Cardiac muscle cell (in vitro differentiated cells and primary cell): Measurements from ENCODE around the gene LAMA3. TPM values are rescaled to one million over a fixed set of nuclear protein-coding genes. Genes with fewer than 3 reads are reported as not detected.

Experiments
- DNase-seq, 2 donors: peaks; one replicate each; pipeline versions ENCODE4 v3.0.0 to v3.0.0-alpha.2; 2010 to 2017; ENCODE audit warnings: low read depth in 1 of 2, low spot score in 1 of 2
- H3K27ac ChIP-seq: fragments of 200-600 bp; sonication (generic); 2 replicates; pipeline ENCODE4 v1.5.1; 2016
- H3K27me3 ChIP-seq: fragments of 200-600 bp; sonication (generic); 2 replicates; pipeline ENCODE4 v1.6.0; 2016; ENCODE audit warnings: control low read depth
- H3K36me3 ChIP-seq: fragments of 200-600 bp; sonication (generic); 2 replicates; pipeline ENCODE4 v1.5.1; 2016; ENCODE audit warnings: control low read depth
- H3K4me1 ChIP-seq: fragments of 200-600 bp; sonication (generic); 2 replicates; pipeline ENCODE4 v1.8.1; 2017; ENCODE audit warnings: low read depth, mild to moderate bottlenecking, mixed run types
- H3K4me3 ChIP-seq: fragments of 200-600 bp; sonication (generic); 2 replicates; pipeline ENCODE4 v1.5.1; 2016; ENCODE audit warnings: mild to moderate bottlenecking
- H3K9me3 ChIP-seq: fragments of 200-600 bp; sonication (generic); 2 replicates; pipeline ENCODE4 v1.5.1; 2017; ENCODE audit warnings: low read depth, mild to moderate bottlenecking, control low read depth
- polyA plus RNA-seq: library from polyadenylated mRNA; unstranded; fragments of >200 nt; fragmentation: Nextera tagmentation; extraction: Ambion mirVana; gene quantifications from 2 replicates; pipeline ENCODE4 v1.2.1, GENCODE V29; 2016
- total RNA-seq: library from RNA; depleted of rRNA; stranded (reverse); fragments of >200 nt; gene quantifications from 2 replicates; pipeline ENCODE4 v1.2.3, GENCODE V29; 2016
- TF ChIP-seq, protein P1 (sequence below): IDR thresholded peaks from 2 replicates; pipeline ENCODE4 v1.5.1; 2012; ENCODE audit warnings: low read depth, mild to moderate bottlenecking, low read length

LAMA3 gene
- total and polyA plus RNA-seq, 2 experiments from 2014 or later: 0.18 TPM; not detected in 1

- H3K9me3 ChIP-seq: no peaks in the 10 kb centered on the region
- H3K36me3 ChIP-seq: no peaks in the 10 kb centered on the region
- TF ChIP-seq, protein P1, sequence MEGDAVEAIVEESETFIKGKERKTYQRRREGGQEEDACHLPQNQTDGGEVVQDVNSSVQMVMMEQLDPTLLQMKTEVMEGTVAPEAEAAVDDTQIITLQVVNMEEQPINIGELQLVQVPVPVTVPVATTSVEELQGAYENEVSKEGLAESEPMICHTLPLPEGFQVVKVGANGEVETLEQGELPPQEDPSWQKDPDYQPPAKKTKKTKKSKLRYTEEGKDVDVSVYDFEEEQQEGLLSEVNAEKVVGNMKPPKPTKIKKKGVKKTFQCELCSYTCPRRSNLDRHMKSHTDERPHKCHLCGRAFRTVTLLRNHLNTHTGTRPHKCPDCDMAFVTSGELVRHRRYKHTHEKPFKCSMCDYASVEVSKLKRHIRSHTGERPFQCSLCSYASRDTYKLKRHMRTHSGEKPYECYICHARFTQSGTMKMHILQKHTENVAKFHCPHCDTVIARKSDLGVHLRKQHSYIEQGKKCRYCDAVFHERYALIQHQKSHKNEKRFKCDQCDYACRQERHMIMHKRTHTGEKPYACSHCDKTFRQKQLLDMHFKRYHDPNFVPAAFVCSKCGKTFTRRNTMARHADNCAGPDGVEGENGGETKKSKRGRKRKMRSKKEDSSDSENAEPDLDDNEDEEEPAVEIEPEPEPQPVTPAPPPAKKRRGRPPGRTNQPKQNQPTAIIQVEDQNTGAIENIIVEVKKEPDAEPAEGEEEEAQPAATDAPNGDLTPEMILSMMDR: no peak
- DNase-seq: no peak
- no peak overlapping the region for H3K4me3 ChIP-seq
- no peak overlapping the region for H3K27ac ChIP-seq
- H3K4me1 ChIP-seq: no peaks in the 10 kb centered on the region
- no peaks in the 10 kb centered on the region for H3K27me3 ChIP-seq
Measured at GRCh38 chr18:23933407-23933806, 244.2 kb downstream of the LAMA3 start.

DNA sequence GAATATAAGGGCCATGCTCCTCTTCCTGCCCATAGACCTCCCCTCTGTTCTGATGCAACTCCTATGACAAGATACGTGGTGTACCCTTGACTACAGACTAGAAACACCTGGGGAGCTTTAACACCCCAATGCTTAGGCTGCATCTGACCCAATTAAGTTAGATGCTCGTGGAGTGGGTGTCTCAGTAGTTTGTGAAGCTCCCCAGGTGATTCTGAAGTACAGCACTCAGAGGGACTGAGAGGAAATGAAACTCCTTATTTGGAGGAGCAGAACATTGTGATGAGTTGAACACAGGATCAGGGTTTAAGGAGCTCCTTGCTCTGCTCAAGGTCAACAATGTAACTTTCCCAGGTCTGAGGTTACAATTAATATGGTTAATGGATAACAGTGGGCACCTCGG, 245.0 kb downstream of the LAMA3 start:
- Histone ChIP-seq H3K36me3 (no peaks in the 10 kb centered on the region), H3K27ac (no peak overlapping the region), H3K4me3 (no peak overlapping the region), H3K4me1 (peaks cover 5% of the 10 kb centered on the region), H3K27me3 (no peaks in the 10 kb centered on the region), H3K9me3 (no peaks in the 10 kb centered on the region)
- TF ChIP-seq, protein P1: no peak
- no peak for DNase-seq

GRCh38 chr18:23934863-23935262, 245.6 kb downstream of the LAMA3 start:
- TF ChIP-seq, protein P1: no peak
- Histone ChIP-seq H3K4me1 (peaks cover 11% of the 10 kb centered on the region), H3K9me3 (no peaks in the 10 kb centered on the region), H3K27ac (no peak overlapping the region), H3K27me3 (no peaks in the 10 kb centered on the region), H3K36me3 (no peaks in the 10 kb centered on the region), H3K4me3 (no peak overlapping the region)
- DNase-seq: no peak

DNA sequence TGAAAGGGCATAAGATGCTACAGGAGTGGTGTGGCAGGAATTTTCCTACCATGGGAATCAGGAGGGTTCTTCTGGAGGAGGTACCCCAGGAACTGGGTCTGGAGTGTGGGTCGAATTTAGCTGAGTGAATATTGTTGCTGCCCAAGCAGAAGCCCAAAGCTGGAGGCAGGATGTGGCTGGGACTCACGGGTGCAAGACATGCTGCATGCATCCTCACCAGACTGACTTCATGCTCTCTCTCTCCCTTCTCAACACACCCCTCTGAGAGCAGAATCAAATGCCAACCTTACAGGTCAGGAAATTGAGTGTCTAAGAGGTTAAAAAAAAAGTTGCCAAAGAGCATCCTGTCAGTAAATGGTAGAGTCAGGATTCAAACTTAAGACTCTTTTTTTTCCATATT, 246.6 kb downstream of the LAMA3 start:
- TF ChIP-seq, protein P1: no peak
- DNase-seq: no peak
- no peaks in the 10 kb centered on the region for H3K36me3 ChIP-seq
- no peaks in the 10 kb centered on the region for H3K9me3 ChIP-seq
- H3K4me3 ChIP-seq: no peak overlapping the region
- no peaks in the 10 kb centered on the region for H3K27me3 ChIP-seq
- peaks cover 16% of the 10 kb centered on the region for H3K4me1 ChIP-seq
- no peak overlapping the region for H3K27ac ChIP-seq

DNA sequence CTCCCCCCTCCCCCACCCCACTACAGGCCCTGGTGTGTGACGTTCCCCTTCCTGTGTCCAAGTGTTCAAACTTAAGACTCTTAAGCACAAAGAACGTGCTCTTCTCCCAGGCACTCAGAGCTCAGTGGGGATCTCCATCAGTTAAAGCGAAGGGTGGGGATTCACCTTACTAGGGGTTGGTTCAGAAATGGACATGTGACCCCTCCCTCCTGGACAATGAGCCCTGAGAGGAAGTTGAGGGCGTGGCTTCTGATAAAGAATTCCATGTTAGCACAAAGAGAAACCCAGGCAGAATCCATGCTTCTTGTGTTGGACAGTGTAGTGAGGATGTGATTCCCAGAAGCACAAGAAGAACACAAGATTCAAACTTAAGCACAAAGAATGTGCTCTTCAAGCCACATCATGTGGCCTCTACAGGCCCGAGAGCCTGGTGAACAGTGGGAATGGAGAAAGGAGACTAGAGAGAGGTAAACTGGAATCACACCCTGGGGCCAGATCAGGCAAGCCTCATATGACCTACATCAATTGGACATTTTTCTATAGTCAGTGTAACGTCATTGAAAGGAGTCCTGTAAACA, 247.2 kb downstream of the LAMA3 start:
- Histone ChIP-seq H3K4me3 (no peak overlapping the region), H3K9me3 (no peaks in the 10 kb centered on the region), H3K36me3 (no peaks in the 10 kb centered on the region), H3K27me3 (no peaks in the 10 kb centered on the region), H3K4me1 (peaks cover 16% of the 10 kb centered on the region), H3K27ac (no peak overlapping the region)
- no peak for DNase-seq
- TF ChIP-seq, protein P1: no peak
